DMS153 treated with DMSO at 0.1 percent for 48 hours (cell line): ENCODE results near the gene APBB1.

Experiments used
- DNase-seq: peaks from one replicate; lab custom pipeline; 2025; ENCODE audit not compliant: unreplicated experiment; lab: John Stamatoyannopoulos, UW

Gene APBB1

DNA sequence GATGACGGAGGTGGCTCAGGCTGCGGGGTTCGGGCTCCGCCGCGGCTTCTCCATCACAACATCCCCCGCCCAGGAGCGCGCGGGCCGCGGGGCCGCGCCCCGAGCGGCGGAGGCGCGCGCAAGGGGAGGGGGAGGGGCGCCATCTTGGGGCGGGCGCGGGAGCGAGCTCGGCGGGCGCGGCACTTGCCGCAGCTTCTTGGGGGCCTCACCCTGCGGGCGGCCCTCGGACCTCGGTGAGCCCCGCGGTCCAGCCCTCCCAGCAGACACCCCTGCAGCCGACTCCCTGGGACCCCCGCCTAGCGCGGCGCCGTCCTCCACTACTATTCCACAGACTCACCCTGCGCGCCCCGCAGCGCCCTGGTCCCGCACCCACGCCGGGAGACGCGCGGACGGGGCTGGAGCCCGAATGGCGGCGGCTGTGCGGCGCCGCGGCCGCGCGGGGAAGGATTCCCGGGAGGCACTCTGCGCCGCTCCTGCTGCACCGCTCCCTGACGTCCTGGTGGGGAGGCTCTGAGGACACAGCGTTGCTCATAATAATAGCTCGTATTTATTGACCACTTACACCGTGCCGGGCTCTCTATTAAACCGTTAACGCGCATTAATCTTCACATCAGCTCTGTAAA, at the start of gene APBB1:
Gene APBB1, minus strand, starts transcription at position 86 of the 623 bp plus-strand sequence. CDS start 7,747 bp downstream, outside the sequence.
- DNase-seq: peak; percentile 14

DNA sequence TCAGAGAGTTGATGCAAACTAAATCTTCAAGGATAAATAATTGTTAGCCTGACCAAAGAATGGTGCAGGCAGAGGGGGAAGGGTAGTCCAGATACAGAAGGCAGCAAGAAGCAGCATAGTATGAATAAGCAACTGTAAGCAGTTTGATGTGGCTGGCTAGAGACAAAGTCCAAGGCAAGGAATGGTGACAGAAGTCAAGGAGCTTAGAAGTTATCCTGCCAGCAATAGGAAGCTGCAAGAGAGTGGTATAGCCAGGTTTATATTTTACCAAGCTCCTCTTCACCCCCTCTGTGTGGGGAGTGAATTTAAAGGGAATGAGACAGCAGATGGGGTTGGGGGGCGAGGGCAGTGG, 40.2 kb upstream of the APBB1 start:
- no peak for DNase-seq

DNA sequence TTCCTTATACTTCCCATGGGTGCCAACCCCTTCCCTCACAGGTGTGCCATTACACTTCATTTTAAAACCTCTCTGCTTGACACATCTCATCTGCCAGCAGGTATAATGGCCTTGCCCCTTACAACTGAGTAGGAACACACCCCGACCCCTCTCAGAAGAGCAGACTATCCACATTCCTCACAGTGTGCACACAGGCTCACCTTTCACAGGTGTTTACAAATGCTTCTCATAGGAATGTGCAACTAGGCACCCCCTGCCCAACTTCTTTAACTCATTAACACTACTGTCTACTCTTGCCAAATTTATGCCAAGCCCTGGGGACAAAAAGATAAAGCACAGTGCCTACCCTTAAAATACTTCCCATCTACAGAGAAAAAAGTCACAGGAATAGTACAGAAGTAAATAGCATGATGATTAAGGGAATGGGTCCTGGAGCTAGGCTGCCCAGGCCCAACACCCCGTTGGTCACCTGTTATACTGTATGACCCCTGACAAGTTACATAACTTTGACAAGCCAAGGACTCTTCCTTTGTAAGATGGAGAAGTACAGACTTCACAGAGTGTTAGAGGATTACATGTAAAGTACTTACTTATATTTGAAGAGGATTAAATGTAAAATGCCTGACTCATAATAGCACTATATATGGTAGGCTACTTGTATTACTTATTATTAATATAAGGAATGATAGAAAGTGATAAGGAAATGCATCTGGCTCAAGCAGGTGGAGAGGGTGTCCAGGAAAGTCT, 39.6 kb upstream of the APBB1 start:
- DNase-seq: no peak

DNA sequence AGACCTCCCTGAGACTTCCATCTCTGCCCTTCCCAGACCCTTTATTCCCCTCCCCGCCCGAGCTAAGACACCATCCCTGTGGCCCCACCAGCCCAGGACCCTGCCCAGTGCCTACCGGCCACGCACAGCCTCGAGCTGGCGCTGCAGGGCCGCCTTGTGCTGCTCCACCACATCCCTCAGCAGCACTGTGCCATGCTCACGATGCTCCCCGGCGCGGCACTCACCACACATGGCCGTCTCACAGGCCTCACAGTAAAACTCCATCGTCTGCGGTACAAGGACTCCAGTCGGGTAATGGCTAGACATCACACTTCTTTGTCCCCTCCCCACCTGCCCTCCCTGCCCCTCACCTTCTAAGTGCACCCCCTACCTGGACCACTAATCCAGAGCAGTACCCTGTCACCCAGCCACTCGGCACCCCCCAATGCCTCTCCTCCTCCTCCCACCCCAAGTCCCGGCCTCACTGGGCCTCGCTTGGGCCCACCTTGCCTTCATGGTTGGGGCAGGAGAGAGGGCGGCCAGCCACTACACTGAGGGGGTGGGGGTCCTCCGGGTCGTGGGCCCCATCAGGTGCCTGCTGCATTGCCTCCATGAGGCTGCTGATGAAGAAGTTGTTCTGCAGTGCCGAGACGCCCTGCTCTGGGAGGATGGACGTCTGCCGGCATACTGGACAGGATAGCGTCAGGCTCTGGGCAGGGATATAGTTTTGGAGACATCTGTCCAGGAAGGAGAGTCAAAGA, 38.9 kb upstream of the APBB1 start:
- no peak for DNase-seq

DNA sequence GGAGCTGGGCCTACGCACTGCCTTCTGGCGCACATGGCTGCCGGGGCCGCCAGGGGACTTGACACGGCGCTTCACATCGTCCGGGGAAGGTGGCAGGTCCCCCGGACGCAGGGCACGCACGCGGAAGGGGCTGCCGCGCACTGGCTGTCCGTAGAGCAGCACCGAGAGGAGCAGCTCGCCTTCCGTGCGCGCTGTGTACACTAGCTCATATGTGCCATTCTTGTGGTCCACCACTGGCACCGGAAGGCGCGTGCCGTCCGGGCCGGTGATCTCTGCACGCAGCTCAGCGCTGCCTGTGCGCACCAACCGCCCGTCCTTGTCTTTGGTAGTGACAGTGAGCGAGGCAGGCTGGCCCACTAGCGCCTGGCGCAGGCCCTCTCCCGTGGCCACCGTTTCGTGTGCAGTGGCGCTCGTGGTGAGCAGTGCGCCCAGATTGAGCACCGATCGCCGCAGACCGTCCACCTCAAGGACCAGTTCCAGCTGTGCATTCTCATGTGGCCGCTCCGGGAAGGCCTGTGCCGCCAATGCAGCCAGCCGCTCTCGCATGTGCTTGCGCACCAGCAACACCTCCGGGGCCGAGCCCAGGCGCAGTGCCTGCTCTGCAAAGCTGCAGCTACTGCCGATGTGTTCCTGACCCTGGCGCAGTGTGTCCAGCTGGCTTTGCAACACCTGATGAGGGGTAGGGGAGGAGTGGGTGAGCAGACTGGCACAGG, 37.6 kb upstream of the APBB1 start:
- DNase-seq: no peak

DNA sequence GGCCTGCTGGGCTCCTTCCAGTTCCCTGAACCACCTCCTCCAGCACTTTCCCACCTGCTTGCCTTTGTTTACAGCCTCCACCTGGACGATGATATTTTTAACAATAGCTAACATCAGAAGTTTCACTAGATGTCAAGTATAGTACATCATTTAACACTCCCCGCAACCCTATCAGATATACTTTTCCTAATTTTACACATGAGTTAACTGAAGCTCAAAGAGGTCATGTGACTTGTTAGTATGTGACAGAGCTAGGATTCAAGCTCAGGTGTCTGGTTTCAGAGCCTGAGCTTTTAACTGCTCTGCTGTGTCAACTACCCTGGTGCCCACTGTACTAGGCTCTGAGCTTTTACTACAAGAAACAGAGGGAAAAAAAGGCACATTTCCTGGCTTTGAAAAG, 36.2 kb upstream of the APBB1 start:
- no peak for DNase-seq

DNA sequence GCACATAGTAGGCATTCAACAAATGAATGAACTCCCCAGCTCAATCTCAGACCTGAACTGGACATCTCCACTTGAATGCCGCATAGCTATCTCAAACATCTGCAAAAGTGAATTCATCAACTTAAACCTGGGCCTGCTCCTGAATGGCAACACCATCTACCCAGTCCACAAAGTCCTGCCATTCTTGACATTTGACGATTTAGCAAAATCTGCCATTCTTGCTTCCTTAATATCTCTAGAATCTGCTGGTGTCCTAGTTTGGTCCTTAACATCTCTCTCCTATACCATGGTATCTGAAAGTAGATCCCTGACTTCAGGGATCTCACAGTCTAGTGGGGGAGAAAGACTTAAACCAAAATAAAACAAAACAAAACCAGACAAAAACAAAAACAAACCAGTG, 34.3 kb upstream of the APBB1 start:
- DNase-seq: no peak

DNA sequence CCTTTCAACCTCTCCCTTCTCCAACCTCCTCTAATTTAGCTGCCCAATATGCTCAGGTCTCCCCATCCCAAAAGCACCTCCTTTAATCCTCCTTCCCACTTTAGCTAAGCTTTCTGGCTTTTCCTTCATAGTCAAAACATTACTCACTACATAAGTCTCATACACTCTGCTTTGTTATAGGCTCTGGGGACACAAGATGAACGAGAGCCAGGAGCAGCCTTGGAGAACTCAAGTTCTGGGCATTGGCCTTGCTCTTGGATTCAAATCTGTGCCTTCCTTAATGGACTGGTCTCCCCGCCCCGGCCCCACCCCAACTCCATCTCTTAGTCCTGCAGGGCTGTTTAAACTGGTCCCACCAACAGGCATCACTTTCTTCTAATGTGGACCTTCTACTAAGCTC, 33.3 kb upstream of the APBB1 start:
- DNase-seq: no peak

DNA sequence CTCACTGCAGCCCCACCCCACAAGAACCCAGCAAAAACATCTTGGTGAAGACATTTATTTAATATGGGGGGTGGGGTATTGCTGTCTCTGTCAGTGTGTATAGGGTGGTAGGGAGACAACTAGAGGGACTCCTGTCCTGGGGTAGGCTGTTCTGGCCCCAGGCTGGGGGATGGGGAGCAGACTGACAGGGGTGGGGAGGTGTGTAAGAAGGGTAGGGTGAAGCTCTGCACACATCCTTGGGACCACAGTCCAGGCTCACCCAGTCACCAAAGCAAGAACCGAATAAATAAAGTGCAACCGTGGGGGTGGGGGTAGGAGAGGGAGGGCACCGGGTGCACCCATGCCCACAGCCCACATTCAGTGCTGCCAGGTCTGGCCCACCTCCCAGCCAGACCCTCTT, 29.7 kb upstream of the APBB1 start:
- DNase-seq: no peak

DNA sequence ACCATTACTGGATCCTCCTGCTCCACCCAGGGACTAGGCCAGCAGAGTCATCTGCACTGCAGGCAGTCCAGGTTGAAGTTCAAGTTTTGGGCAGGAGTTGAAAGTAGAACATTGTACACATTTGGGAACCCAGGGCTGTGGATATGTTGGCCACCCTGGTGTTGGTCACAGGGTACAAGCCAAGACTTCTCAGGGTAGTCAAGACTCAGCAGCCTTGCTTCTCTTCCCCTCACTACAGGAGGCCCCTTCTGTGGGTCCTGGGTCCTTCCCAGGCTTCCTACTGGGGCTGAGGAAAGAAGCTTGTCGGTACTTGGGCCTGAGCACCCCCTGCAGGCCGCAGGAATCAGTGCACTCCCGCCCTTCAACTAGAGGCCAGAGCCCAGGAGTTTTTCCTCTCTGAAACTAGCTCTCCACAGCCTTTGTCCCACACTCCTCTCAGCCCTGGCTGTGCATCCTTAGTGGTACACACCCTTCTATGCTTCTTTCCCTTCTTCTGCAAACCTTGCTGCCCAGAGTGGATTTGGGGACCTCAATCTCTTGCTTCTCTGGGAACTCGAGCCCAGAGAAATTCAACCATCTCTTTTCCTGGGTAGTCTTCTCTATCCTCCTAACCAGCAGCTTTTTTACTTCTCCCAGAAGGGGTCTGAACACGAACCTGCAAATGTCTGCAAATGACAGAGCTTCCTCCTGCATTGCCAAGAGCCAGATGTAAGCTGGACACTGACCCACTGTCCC, 24.5 kb upstream of the APBB1 start:
- no peak for DNase-seq

DNA sequence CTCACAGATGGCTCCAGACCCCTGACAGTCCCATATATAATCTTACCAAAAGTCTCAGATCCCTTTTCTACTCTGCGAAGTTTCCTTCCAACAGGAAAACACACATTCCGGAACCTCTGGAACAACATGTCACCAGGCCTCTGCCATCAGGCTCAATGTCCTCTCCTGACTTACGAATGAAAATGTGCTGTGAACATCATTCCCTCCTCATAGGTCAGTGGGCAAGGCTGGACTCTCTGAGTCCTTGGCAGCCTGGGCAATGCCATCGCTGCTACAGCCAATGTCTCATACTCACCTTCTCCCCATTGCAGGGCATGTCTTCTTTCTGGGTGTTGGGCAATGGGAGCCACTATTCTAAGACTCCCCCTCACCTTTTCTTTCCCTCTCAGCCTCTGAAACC, 23.5 kb upstream of the APBB1 start:
- DNase-seq: no peak

DNA sequence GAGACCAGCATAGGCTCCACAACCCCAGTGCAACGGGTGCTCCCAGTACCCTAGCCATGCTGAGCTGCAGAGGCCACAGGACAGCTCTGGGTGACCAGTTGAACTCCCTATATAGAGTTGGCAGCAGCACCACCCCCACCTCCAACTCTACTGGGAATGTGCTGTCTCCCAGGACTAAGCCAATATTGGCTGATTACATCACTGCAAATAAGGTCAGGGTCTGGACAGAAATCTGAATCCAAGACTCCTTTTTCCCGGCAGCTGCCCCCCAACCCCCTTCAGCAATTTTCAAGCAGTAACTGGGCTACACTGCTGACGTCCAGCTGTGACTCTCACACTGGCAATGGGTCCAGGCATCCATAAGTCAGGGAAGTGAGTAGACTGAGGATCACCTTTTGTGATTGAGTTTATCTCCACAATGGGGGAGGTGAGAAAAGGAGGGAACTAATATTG, 22.0 kb upstream of the APBB1 start, which contains the start of gene HPX:
Gene HPX, minus strand, starts transcription at position 82 of the 453 bp plus-strand sequence. Its CDS starts 24 bp downstream, at position 58.
- no peak for DNase-seq

DNA sequence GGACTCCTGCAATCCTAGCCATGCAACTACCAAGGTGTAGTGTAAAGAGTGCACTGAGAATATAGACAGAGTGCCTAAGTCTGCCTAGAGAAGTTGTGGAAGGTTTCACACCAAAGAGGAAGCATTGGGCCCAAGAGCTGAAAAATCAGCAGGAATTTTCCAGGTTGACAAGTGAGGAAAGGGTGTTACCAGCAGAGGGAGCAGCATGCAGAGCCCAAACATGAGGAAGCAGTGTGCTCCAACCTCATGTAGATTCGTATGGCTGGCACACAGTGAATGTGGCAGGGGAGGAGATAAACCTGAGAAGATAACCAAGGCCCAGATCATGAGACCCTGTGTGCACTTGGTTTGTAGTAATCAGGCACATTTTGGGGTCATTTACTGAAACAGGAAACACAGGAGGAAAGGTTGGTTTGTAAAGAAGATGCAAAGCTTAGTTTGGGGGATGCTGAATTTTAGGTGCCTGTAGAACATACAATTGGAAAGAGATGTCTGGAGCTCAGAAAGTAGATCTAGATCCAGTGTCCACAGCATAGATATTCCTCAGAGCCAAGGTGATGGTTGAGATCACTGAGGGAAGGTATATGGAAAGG, 20.2 kb upstream of the APBB1 start:
- peak; percentile 45 for DNase-seq

DNA sequence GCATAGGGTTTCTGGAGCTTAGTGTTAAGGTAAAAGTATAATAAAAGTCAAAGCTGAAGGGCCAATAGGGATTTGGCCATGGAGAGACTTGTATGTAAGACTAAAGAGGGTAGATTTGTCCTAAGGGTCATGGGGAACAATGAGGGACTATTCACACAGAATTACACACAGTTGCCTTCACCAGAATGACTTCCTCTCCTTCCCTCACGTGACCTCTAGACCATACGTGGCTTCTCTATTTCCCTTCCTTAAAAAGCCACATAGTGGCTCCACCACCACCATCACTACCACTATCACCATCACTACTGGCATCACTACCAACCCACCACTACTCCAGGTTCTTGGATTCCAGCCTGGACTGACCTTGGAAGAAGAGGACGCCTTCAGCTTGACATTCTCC, 19.1 kb upstream of the APBB1 start:
- no peak for DNase-seq

DNA sequence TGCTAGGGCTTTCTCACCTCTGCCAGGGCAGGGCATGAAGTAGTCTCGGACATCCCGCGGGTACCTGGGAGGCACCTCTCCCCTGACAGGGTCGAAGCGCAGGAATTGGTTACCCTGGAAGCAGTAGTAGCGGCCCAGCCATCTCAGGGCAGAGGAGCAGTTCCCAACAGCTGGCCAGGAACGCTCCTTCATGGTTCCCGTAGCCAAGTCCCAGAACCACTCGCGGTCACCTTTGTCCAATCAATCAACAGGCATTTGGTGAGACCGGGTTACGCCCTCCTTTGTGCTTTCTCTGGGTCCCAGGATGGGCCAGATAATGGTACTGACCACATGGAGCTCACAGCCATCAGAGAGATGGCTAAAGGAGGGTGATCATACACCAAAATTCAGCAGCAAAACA, 18.5 kb upstream of the APBB1 start:
- DNase-seq: no peak

DNA sequence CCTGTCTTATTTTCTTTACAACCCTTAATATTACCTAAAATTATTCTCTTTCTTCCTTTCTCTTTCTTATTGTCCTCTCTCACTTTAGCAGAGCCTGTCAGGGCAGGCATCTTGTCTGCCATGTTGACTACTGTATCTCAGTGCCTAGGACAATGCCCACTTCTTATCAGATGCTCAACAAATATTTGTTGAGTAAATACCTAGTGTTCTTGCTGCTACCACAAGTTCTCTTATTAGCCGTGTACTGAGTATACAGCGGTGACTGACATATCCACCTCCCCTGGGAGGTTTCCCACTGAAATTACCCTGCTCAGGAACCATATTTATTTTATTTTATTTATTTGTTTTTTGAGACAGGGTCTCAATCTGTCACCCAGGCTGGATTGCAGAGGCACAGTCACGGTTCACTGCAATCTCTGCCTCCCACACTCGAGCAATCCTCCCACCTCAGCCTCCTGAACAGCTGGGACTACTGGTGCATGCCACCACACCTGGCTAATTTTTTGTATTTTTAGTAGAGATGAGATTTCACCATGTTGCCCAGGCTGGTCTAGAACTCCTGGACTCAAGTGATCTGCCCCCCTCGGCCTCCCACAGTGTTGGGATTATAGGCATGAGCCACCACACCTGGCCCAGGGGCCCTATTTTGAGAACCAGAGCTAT, 15.2 kb upstream of the APBB1 start:
- no peak for DNase-seq

DNA sequence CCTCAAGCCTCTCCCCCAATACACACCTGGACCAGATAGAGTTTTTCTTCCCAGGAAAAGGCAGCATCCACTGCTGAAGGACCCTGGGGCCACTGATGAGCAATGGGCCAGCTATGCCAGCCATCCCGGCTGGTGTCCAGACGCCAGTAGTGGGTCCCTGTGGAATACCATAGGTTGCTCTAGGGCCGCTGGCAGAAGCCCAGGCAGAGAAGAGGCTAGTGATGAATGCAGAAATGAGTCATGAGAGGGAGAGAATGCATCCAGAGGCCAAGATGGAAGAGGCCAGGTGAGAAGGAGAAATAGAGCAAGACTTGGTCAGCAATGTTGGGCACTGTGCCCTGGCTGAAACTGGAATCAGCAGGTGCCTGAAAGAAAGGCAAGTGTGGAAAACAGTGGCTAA, 13.0 kb upstream of the APBB1 start:
- no peak for DNase-seq

DNA sequence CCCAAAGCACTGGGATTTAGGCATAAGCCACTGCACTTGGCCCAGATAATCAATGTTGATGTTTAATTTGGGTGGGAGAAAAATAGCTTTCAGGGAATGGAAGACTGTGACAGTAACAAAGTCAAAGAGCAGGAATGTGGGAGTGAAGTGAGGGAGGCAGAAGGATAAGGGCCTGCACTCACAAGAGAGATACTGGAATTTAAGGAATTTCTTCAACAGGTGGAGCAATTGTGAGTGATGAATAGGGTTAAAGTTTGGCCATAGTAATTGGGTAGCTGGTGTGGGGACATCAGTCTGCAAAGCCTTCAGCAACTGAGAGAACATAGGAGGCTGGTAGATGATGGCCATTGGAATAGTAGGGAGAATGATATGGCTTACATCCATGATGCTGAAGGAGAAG, 8.6 kb upstream of the APBB1 start:
- DNase-seq: no peak

DNA sequence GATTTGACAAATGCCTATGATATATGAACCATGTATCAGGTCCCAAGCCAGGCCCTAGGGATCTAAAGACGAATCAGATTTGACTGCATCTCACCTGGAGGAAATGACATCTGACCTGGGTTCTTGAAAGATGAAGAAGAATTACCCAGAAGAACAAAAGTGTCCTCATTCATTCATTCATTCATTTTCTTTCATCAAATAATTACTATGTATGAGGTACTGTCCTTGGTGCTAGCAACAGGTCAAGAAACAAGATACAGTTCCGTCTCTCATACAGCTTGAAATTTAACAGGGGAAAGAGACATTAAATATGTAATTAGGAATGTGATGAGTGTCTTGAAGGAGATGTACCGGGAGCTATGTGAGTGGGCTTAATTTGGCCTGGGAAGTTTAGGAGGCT, 1.8 kb upstream of the APBB1 start:
- no peak for DNase-seq

DNA sequence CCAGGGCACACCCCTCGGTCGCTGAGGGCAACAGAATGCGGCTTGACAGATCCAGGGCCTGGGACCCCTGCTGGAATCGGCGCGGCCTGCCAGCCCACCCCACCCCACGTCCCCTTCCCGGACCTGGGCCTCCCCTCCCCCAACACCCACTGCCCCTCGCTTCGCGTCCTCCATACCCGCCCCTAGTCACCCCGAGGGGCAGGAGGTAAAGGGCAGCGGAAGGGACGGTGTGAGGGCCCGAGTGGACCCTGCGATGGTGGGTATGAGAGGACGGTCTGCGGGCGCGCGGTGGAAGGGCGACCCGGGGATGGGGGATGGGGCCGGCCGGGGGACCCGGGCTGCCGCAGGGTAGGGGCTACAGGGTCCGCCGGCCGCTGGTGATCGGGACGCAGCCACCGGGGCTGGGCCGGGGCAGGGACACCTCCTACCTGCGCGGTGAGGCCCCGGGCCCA, 311 bp downstream of the APBB1 start:
- no peak for DNase-seq
